Measurements from ENCODE around the gene ADAT3.

ADAT3 gene

DNA sequence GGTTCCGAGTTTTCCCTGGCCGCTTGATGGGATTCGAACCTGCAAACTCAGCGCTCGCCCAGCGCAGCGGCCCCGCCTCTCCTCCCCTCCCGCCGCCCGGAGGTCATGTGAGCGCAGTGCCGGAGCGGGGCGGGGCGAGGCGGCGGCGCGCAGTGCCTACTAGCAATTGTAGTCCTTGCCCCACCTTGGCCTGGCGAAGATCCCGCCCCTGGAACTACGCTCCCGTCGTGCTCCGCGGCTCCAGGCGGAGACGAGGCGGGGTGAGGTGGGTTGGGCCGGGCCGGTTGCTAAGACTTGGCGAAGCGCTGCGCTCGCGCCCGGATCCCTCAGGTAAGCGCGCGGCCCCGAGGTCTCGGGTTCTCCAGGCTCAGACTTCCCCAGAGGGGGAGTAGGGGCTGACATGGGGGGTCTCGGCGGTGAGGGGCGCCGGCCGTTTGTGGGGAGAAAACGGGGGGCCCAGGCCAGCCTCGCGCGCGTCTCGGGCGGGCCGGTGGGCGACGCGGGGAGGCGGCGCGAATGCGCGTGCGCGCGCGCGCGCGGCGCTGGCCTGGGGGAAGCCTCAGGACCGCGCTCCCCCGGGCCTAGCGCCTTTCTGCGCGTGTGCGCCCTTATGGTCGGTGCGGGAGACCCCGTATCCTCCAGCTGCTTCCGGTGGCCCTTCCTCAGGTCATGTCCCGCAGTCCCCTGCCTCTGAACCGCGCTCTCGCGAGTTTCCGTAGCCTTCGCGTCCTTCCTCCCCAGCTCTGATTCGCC lies at the start of gene ADAT3, which contains the start of gene SCAMP4:
Gene ADAT3, plus strand, starts transcription at position 290 of the 753 bp plus-strand sequence. CDS start 6,649 bp downstream, outside the sequence.
Gene SCAMP4, plus strand, starts transcription at position 290 of the 753 bp plus-strand sequence. CDS start 9,621 bp downstream, outside the sequence.
- DNase-seq, result peak; percentile 94

DNA sequence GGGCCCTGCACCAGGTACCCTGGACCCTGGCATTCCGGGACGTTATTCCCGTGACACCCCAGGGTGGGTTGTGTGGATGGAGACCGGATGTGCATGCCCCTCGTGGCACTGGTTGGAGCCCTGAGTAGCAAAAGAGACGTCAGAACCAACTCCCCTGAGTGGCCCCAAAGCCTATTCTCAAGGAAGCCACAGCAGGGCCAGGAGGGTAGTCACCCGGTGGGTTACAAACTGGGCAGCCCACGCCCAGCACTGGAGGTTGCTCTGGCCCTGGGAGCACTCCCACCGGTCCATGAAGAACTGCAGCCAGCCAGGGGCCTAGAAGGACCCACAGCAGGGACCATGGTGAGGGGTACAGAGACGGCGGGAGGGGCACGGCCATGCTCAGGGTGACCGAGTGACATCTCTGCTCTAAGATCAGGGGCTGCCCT lies 49.4 kb upstream of the ADAT3 start:
- DNase-seq, result no peak

DNA sequence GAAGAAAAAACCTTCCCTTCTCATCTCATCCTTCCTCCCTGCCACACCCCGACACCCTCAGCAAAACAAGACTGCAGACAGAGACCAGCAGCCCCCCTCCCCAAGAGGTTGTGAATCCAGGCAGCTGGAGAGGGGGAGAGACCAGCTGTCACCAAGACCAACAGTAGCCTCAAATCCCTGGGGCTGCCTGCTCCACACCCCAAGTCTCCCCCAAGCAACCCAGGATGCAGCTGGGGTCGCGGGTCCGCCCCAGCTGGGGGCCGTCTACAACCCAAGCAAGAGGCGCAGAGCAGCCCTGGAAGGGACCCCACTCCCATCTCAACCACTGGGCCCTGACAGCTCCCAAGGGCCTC lies 48.9 kb upstream of the ADAT3 start:
- no peak for DNase-seq

DNA sequence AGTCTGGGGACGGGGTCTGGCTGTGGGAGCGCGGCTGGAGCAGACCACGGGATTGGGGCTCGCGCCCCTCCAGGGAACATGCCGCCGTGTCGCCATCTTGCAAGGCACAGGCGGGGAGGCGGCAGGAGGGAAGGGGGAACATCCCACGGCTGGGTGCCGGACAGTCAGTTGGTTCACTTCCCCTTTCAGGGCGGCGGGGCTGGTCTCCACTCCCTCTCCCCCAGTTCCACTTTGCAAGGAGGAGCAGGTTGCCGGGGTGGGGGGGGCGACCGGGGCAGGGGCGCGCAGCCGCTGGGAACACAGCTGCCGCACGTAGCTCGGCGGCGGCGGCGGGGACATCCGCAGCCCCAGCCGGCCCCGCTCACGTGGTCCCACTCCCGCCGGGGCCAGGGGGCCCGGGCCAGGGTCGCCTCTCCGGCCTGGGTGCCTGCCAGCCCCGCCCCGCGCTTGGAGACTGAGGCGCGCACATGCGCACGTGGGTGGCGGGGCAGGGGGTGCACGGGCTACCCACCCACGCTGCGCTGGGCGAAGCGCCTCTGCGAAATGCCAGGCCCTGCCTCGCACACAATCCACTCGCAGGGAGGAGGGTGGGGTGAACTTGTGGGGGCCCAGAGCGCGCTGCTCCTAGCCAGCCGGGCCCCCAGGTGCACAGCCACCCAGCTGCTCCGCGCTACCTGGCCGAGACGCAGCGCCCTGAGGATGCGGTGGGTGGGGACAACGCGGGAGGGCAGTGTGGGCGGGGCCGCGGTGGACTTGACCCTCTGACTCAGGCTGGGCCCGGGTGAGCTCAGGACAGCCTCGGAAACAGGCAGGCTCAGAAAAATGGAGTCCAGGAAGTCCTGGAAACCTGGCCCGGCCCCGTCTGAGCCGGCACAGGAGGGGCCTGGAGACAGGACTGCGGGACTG lies 48.2 kb upstream of the ADAT3 start:
- DNase-seq, result peak; percentile 66

DNA sequence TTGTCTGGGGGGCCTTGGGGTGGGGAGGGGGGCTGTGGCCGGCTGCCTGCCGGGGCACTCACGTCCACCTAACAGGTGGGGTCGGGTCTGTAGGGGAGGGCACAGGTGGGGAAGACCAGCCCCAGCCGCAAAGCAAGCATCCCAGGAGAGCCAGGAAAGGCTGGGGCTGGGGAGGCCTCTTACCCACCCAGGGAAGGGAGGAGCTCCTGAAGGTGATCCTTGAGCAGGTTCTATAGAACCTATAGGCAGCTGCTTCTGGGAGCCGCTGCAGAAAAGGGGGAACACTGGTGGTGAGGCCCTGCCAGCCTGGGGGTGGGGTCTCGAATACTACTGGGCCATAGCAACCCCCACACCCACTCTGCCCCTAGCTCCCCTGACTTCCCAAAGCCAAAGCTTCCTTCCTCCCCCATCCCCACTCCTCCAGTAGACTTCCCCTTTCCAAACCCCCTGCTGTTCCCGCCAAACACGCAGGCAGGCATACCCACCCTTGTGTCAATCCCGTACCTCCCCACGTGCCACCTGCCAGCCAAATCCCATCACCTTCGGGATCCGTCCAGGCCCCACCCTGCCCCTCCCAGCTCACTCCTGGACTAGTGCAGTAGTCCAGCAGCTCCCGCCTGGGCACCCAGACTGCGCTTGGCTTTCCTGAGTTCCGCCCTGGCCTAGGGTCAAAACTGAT lies 47.4 kb upstream of the ADAT3 start:
- DNase-seq, result no peak

DNA sequence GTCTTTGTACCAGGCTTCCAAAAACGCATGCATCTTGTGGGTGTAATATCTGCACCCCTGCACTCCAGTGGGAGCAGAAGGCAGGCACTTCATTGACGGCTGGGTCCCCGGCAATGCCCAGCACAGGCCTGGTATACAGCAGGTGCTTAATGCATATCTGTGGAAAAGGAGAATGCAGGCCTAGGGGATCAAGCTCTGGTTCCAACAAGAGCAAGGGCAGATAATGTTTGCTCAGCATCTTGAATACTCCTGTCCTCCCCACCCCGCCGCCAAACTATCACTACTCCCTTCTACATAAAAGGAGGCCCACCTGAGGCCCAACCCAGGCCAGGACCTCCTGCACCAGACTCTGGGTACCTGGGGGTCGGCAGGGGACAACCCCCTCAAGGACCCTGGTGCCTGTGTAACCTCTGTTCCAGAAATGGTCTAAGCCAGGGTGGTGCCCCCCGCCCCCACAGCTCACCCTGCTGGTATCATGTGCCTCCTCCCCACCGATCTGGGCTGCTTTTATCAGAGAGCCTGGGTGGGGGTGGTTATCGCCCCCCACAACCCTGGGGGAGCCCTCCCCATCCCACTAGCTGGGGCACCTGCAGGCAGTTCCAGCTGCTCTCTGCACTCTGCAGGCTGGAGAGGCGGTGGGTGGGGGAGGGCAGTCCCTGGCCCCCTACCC lies 46.7 kb upstream of the ADAT3 start:
- no peak for DNase-seq

DNA sequence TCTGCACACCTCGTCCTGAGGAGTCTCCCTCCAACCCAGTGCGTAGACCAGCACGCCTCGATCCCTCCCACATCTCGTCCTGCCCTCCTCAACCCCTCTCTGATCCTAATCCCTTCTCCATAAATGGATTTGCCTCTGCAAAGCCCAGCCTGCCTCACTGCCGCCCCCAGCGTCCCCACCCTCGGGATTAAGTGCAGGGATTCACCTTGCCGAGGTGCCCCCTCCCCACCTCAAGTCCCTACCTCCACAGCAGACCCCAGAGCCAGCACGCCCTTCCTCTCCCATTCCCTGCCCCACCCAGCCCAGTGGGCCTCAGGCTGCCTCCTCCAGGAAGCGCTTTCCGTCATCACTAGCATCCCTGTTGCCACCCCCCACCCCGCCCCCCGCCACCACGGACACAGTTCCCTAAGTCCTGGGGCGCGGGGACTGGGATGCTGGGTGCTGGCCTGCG lies 45.8 kb upstream of the ADAT3 start:
- DNase-seq, result no peak

DNA sequence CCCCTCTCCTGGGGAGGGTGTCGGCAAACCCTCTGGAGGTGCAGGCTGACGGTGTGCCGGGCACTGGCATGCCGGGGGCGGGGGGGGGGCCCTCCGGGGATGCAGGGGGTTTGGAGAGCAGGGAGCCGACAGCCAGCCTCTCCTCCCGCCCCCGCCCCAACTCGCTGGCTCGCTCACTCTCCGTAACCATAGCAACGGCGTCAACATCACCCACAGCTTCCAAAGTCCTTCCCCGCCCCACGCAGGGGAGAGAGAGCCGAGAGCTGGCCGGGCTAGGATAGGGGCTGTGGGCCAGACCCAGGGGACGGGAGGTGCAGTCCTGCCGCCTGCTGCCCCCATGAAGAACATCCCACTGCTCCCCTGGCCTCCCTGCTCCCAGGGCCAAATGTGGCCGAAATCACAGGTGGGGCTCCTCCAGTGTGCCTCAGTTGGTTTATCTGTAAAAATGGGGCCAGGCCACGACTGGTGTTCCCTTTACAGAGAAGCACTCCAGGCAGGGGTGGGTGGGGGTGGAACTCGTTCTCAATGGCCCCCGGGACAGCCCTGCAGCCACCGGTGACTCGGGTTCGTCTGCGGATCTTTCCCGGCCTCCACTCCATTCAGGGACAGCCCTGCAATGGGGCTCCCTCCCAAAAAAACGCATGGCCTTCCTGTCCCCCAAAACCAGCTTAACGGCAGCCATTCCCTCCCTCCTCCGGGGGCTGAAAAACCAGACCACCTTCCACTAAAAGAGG lies 45.0 kb upstream of the ADAT3 start:
- DNase-seq, result no peak

DNA sequence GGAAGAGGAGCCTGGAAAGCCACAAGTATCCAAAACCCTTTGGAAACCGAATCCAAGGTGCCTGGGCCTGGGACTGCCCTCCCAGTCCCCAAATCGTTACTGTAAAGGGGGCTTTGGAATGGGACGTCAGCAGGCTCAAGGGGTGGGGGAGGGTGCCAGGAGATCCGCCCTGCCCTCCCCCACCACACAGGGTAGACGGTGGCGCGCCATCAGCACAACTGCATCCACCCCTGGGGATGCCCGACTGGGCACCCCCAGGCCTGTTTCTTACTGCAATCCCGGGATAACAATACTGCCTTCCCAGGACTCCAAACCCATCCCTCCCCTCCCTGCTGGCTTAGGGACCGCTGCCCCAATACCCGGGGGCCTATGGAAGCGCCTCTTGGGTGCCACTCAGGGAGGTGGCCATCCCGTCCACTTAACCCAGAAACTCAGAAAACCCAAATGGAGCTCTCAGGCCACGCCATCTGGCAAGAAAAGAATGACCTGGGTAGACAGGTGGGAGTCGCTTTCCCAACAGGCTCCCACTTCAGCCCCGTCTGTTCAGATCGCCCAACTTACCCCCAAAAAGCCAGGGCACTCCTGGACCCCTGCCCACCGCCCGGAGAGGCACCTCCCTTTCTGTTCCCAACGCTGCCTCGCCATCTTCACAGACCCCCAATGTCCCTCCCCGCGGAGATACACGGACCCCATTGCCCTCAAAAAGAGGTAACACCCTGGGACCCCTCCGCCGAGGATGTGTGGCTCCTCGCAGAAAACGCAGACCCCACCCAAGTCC lies 44.2 kb upstream of the ADAT3 start:
- DNase-seq, result no peak

DNA sequence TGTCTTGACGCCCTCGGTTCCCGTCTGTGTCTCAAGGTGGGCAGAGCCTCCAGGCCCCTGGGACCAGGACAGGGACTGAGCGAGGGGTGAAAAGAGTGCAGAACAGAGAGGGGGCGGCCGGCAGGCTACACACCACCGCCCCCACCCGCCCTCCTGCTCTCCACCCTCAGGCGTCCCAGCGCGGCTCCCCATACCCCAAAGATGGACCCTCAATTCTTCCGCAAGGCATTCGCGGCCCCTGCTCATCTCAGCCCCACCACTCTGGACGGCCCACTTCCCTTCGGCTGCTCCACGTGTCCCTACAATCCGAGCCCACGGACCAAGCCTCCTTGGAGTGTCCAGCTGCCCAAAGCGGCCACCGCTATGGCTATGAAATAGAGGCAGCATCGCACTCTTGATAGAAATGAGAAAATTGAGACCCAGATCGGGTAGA lies 43.6 kb upstream of the ADAT3 start:
- DNase-seq, result no peak

DNA sequence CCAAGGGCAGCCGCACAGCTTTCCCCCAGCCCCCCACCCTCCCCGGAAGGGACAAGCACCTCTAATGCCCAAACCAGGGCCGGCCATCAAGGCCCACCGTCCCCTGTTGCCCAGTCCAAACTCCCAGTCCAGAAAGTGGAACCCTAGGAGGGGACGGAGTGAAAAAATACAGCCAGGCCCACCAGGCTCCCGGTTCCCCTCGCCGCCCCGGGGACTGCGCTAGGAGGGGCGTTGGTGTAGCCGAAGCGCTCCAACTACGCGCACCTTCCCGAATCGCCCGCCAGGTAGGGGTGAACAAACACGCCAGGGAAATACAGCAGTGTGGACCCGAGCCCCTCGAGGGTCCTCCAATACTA lies 43.2 kb upstream of the ADAT3 start:
- peak; percentile 20 for DNase-seq

DNA sequence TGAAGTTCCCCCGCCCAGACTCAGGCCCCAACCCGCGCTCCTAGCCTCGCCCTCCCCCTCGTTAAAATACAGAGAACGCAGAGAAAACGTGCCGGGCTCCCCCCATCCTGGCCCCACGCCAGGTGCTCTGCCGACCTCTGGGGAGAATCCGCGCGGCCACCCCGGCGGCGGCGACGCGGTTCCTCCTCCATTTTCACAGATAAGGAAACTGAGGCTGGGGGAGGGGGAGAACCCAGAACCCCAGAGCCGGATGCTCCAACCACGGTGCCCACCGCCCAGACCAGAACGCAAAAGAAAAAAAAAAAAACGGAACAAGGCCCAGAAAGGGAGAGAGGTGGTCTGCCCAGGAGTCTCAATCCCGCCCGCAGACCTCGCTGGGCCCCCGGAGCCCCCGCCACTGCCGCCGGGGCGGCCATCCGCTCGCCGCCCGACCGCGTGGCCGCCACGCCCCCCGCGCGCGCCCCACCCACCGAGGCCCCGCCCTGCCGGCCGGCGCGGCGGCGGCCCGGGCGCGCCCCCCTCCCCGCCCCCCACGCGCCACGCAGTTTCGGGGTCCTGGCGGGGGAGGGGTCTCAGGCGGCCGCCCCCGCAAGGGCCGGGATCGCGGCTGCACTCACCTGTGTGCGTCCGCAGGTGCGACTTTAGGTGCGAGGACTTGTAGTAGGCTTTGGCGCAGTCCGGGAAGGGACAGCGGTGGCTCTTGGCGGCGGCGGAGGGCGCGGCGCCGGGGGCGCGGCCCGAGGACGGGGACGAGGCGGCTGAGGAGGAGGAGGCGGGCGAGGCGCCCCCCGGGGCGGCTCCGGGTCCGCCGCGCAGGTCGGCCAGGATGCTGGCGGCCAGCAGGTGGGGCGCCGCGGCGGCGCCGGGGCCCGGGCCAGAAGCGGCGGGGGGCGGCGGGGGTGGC lies 42.5 kb upstream of the ADAT3 start:
- DNase-seq, result no peak

DNA sequence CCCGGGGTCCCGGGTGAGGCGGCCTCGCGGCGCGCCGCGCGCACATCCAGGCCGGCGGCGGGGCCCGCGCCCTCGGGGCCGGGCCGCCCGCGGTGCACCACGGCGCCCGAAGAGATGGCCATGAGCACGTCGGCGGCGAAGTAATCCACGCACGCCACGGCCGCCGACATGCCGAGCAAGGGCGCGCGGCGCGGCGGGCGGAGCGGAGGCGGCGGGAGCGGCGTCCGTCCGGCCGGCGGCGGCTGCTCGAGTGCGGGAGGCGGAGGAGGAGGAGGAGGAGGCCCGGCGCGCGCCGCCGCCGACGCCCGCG lies 41.9 kb upstream of the ADAT3 start, which contains the start of gene KLF16:
Gene KLF16, minus strand, starts transcription at position 252 of the 310 bp plus-strand sequence. Its CDS starts 82 bp downstream, at position 170.
- no peak for DNase-seq

DNA sequence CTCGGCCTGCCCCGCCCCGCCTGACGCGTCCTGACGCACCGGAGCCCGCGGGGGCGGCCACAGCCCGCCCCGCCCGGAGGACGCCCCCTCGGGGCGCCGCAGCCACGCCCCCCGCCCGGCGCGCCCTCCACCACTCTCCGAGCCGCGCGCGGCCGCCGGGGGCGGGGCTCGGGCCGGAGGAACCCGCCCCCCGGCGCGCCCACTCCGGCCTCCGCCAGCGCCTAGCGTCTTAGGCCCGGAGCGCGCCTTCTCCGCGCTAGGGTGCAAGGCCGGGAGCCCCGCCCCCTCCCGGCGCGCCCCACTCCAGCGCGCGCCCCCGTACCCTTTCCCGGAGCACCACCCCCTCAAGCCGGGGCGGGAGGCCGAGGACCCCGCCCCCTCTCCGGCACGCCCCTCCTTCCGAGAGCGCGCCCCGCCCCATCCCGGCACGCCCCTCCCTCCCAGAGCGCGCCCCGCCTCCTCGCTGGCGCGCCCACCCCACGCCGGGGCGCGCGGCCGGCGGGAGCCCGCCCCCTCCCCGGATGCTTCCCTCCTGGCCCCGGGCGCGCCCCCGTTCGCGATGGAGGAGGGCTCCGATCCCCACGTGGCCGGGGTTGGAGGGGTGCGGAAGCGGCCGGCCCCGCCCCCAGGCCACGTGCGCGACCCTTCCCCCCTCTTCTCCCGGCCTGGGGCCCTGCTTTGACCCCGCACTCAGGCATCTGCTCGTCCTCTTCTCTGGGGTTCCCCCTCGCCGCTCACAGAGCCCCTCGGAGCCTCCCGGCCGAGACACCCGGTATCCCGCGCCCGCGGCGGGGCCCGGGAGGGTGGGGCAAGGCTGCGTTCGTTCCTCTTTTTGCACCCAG lies 41.3 kb upstream of the ADAT3 start:
- DNase-seq, result peak; percentile 92

DNA sequence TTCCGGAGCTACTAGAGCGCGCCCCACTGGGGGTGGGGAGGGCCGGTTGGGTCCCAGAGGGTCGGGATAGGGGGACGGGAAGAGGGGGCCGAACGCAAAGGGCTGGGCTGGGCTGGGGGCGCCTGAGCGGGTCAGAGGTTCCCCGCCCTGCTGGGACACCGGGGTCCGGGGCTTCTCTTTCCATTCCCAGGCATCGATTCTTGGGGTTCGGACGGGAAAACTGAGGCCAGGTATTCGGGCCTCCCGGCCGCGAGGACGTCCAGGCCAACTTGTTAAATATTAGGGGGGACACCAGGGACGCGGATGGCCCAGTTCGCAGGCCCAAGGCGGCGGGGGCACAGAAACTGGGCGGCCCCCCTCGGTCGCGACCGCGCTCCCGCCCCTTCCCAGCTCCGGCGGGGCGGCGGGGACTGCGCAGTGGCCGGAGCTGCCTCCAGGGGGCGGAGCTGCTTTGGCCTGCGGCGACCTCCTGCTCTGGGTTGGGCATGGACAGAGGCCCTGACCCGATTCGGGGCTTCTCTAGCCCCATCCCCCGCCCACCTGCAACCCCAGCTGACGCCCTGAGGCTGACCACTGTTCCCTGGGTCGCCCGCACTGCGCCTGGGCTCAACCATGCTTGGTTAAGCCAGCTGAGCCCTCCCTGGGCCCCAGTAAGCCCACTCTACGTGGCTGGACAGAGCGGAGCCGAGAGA lies 40.6 kb upstream of the ADAT3 start:
- DNase-seq, result peak; percentile 67

DNA sequence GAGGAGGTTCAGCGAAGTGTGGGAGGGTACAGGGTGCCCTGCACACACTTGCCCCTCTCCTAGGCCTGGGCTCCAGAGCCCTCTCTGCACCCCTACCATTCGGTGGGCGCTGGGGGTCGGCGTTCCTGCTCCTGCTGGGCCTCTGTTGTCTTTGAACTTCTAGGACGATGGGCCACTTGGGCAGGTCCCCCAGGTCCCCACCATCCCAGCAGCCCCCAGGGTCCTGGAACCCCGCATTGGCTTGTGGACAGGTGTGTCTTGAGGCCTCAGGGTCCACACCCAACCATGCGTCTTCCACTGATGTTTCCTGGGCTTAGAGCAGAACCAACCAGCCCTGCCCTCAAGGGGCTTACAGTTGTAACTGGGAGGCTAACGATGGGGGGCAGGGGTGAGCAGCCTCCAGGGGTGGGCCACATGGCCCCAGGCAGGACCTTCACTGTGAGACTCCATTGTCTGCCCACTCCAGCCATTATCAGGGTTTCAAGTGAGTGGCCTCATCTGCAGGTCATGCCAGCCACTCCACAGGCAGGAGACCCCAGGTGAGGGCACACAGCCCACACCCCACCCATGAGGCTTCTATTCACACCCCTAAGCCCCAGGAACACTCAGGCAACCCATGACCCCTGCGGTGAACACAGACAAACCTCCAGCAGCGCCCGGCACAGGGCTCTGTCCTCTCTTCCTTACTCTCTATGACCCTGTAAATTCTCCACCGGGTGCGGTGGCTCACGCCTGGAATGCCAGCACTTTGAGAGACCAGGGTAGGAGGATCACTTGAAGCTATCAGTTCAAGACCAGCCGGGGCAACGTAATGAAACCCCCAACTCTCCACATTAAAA lies 39.8 kb upstream of the ADAT3 start:
- no peak for DNase-seq

DNA sequence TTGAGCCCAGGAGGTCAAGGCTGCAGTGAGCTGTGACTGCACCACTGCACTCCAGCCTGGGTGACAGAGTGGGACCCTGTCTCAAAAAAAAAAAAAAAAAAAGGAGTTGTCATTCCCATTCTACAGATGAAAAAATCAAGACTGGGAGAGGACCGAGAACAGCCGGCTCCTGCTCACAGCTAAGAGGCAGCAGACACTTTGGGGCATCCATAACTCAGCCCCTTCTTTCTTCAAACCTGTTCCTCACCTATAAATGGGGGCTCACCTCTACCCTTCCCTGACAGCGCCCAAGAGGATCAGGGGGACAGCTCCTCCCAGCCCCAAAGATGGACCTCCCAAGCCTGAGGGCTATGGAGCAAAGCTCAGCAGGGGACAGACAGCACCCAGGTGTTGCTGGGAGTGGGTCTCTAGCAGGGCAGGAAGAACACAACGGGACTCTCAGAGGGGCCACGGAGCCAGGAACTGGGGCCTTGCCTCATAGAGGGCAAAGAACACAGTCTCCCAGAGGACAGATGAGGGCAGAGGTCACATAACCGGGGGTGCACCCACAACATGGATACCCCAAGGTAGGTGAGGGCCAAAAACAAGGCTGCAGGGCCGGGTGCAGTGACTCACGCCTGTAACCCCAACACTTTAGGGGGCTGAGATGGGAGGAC lies 38.4 kb upstream of the ADAT3 start:
- DNase-seq, result no peak
